Kidney capillary endothelial cell (primary cell): ENCODE results near the gene OR2H1.

ENCODE experiments used
- DNase-seq: peaks from one replicate; pipeline ENCODE4 v3.0.0-alpha.2; 2018; ENCODE audit warnings: low spot score

OR2H1 gene

DNA sequence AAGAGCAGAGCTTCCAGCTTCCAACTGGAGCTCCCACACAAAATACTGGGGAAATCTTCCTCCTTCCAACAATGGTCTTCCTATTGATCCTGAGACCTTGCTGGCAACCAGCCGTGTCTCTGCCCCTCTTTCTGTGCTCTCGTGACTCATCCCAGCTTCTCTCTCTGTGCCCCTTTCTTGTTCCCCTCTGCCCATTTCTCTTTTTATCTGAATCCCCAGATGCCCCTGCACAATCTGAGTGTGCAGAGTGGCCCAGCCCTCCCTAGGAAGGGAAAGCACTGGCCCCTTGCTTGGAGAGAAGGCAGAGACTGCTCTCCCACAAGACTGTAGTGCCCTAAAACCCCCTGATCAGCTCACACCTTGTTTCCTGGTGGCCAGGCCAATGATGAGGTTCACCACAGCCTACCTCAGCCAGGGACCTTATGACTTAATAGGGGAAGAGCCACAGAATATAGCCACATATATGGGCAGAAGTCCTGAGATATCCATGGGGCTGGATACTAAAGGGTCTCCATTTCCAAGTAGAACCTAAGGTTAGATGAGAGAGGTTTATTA is 53.9 kb downstream of the OR2H1 start:
- DNase-seq: no peak
